ENCODE measurements around the gene TUBGCP5.

The TUBGCP5 gene

GRCh38 chr15:22952796-22953579 is 86.4 kb downstream of the TUBGCP5 start:
- peak; percentile 11 for DNase-seq (ENCODE audit: low spot score)

GRCh38 chr15:22951381-22952280 is 87.7 kb downstream of the TUBGCP5 start:
- peak; percentile 10 for DNase-seq (ENCODE audit: low spot score)

GRCh38 chr15:22951031-22951380 is 88.4 kb downstream of the TUBGCP5 start:
- DNase-seq (ENCODE audit: low spot score) = no peak

GRCh38 chr15:22950256-22950990 is 88.9 kb downstream of the TUBGCP5 start:
- DNase-seq (ENCODE audit: low spot score) = peak; percentile 5
